Neural cell (in vitro differentiated cells): ENCODE results near the gene NKAIN2. TPM values are rescaled to one million over a fixed set of nuclear protein-coding genes. Genes with fewer than 3 reads are reported as not detected.

Source experiments
- H2AFZ ChIP-seq: fragments of 200-600, 300-800 bp; sonication (generic), shearing (Covaris generic); 2 replicates; pipeline ENCODE4 v1.6.0; 2014; ENCODE audit warnings: low read depth, mild to moderate bottlenecking, antibody characterized with exemption, low read length, moderate library complexity
- H3F3A ChIP-seq: fragments of 200-600 bp; shearing (Covaris generic); 2 replicates; pipeline ENCODE4 v1.6.1; 2016; ENCODE audit warnings: mild to moderate bottlenecking, moderate library complexity, mixed read lengths, antibody characterized with exemption, low read length; ENCODE audit not compliant: insufficient read depth, poor library complexity, severe bottlenecking
- H3K27ac ChIP-seq: fragments of 200-600, 300-800 bp; sonication (generic), shearing (Covaris generic); 2 replicates; pipeline ENCODE4 v1.5.1; 2014; ENCODE audit warnings: mild to moderate bottlenecking, low read length, moderate library complexity
- H3K27me3 ChIP-seq: fragments of 300-800, 200-600 bp; sonication (generic), shearing (Covaris generic); 2 replicates; pipeline ENCODE4 v1.6.0; 2014; ENCODE audit warnings: mild to moderate bottlenecking, low read depth, low read length, moderate library complexity; ENCODE audit not compliant: insufficient read depth
- H3K36me3 ChIP-seq: fragments of 300-800, 200-600 bp; sonication (generic), shearing (Covaris generic); 2 replicates; pipeline ENCODE4 v1.5.1; 2014; ENCODE audit warnings: mild to moderate bottlenecking, antibody characterized with exemption, low read length, moderate library complexity; ENCODE audit not compliant: insufficient read depth
- H3K4me2 ChIP-seq: fragments of 300-800, 200-600 bp; sonication (generic), shearing (Covaris generic); 2 replicates; pipeline ENCODE4 v1.6.0; 2014; ENCODE audit warnings: mild to moderate bottlenecking, low read length
- H3K4me3 ChIP-seq: fragments of 300-800, 200-600 bp; sonication (generic), shearing (Covaris generic); 2 replicates; pipeline ENCODE4 v1.5.1; 2014; ENCODE audit warnings: mild to moderate bottlenecking, low read length, moderate library complexity
- H3K79me2 ChIP-seq: fragments of 200-600 bp; shearing (Covaris generic); replicated peaks from 2 replicates; pipeline ENCODE4 v1.6.0; 2014; ENCODE audit warnings: mild to moderate bottlenecking, low read length, moderate library complexity; ENCODE audit not compliant: insufficient read depth
- H3K9ac ChIP-seq: fragments of 300-800, 200-600 bp; sonication (generic), shearing (Covaris generic); 2 replicates; pipeline ENCODE4 v1.6.1; 2016; ENCODE audit warnings: mild to moderate bottlenecking, low read length, mixed read lengths
- H3K9me2 ChIP-seq: fragments of 200-600 bp; shearing (Covaris generic); 2 replicates; pipeline ENCODE4 v1.6.1; 2016; ENCODE audit warnings: mild to moderate bottlenecking, low read length, mixed read lengths; ENCODE audit not compliant: insufficient read depth
- H3K9me3 ChIP-seq: fragments of 200-600, 300-800 bp; sonication (generic), shearing (Covaris generic); 2 replicates; pipeline ENCODE4 v1.6.1; 2016; ENCODE audit warnings: mild to moderate bottlenecking, mixed run types, low read length, moderate library complexity, mixed read lengths
- H4K20me1 ChIP-seq: fragments of 200-600 bp; shearing (Covaris generic); 2 replicates; pipeline ENCODE4 v1.6.1; 2016; ENCODE audit warnings: mild to moderate bottlenecking, mixed run types; ENCODE audit not compliant: insufficient read depth
- EP300 ChIP-seq: fragments of 450-650 bp; conservative IDR thresholded peaks from 2 replicates; pipeline ENCODE4 v1.6.1; 2014; ENCODE audit warnings: antibody characterized with exemption, mild to moderate bottlenecking, moderate library complexity; ENCODE audit not compliant: poor library complexity, severe bottlenecking
- EZH2 ChIP-seq: fragments of 200-600, 300-800 bp; shearing (Covaris generic), sonication (generic); IDR thresholded peaks from 2 replicates; pipeline ENCODE4 v1.6.1; 2014; ENCODE audit warnings: antibody characterized with exemption, low read length, borderline replicate concordance, mild to moderate bottlenecking; ENCODE audit not compliant: insufficient read depth, poor library complexity, severe bottlenecking
- MXI1 ChIP-seq: fragments of 450-650 bp; conservative IDR thresholded peaks from 2 replicates; pipeline ENCODE4 v1.6.1; 2014; ENCODE audit warnings: antibody characterized with exemption, mild to moderate bottlenecking; ENCODE audit not compliant: poor library complexity, severe bottlenecking
- POLR2AphosphoS5 ChIP-seq: IDR thresholded peaks from 2 replicates; pipeline ENCODE4 v1.6.1; 2012
- RAD21 ChIP-seq: fragments of 450-650 bp; conservative IDR thresholded peaks from 2 replicates; pipeline ENCODE4 v1.6.1; 2014; ENCODE audit warnings: antibody characterized with exemption, mild to moderate bottlenecking, moderate library complexity
- SMC3 ChIP-seq: fragments of 450-650 bp; conservative IDR thresholded peaks from 2 replicates; pipeline ENCODE4 v1.6.1; 2014; ENCODE audit warnings: antibody characterized with exemption, mild to moderate bottlenecking, moderate library complexity; ENCODE audit not compliant: poor library complexity
- TAF1 ChIP-seq: IDR thresholded peaks from 2 replicates; pipeline ENCODE4 v1.6.1; 2012; ENCODE audit warnings: low read depth
- polyA plus RNA-seq: library from polyadenylated mRNA; depleted of rRNA; stranded (reverse); fragments of >200 nt; gene quantifications from 2 replicates; pipeline ENCODE4 v1.2.3, GENCODE V29; 2014
- TF ChIP-seq, protein P1 (sequence below): IDR thresholded peaks from 2 replicates; pipeline ENCODE4 v1.6.1; 2012; ENCODE audit warnings: borderline replicate concordance
- TF ChIP-seq, protein P2 (sequence below): fragments of 450-650 bp; IDR thresholded peaks from 2 replicates; pipeline ENCODE4 v1.5.1; 2014; ENCODE audit warnings: antibody characterized with exemption, mild to moderate bottlenecking, moderate library complexity; ENCODE audit not compliant: poor library complexity, severe bottlenecking

Gene NKAIN2
- polyA plus RNA-seq, 1 donor from 2014 or later, result 23.2 TPM

DNA sequence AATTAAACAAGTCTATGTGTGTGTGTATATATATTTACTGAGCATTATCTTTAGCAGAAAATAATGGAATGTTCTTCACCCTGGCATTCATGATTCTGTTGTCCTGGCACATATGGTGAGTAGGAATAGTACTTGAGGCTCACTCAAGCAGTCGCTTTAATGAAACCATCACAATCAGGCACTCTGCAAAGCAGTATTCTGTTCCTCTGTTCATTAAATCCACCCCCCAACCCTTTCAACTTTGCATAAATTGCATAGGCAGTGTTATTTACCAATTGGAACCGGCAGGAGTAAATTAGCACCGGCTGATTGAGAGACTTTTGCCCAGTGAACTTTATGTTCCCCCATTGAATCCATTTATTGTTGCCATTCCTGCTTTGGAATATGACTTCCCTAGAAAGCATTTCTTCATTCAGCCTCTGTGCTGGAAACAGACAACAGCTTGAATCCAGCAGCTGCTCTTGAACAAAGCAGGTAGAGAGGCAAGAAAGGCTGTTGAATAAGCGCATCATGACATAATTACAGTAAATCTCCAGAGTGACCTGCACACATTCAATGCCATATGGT is 890.6 kb downstream of the NKAIN2 start:
- H3K9me2 ChIP-seq, result no peaks in the 10 kb centered on the region
- no peak overlapping the region for H3K4me2 ChIP-seq
- H3K9ac ChIP-seq, result no peak overlapping the region
- H3K27me3 ChIP-seq, result no peaks in the 10 kb centered on the region
- TF ChIP-seq RAD21, result no peak
- TF ChIP-seq, protein P1, sequence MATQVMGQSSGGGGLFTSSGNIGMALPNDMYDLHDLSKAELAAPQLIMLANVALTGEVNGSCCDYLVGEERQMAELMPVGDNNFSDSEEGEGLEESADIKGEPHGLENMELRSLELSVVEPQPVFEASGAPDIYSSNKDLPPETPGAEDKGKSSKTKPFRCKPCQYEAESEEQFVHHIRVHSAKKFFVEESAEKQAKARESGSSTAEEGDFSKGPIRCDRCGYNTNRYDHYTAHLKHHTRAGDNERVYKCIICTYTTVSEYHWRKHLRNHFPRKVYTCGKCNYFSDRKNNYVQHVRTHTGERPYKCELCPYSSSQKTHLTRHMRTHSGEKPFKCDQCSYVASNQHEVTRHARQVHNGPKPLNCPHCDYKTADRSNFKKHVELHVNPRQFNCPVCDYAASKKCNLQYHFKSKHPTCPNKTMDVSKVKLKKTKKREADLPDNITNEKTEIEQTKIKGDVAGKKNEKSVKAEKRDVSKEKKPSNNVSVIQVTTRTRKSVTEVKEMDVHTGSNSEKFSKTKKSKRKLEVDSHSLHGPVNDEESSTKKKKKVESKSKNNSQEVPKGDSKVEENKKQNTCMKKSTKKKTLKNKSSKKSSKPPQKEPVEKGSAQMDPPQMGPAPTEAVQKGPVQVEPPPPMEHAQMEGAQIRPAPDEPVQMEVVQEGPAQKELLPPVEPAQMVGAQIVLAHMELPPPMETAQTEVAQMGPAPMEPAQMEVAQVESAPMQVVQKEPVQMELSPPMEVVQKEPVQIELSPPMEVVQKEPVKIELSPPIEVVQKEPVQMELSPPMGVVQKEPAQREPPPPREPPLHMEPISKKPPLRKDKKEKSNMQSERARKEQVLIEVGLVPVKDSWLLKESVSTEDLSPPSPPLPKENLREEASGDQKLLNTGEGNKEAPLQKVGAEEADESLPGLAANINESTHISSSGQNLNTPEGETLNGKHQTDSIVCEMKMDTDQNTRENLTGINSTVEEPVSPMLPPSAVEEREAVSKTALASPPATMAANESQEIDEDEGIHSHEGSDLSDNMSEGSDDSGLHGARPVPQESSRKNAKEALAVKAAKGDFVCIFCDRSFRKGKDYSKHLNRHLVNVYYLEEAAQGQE, result no peak
- TF ChIP-seq POLR2AphosphoS5, result no peak
- H2AFZ ChIP-seq, result no peak overlapping the region
- no peaks in the 10 kb centered on the region for H4K20me1 ChIP-seq
- H3K36me3 ChIP-seq, result no peaks in the 10 kb centered on the region
- H3F3A ChIP-seq, result no peaks in the 10 kb centered on the region
- no peaks in the 10 kb centered on the region for H3K9me3 ChIP-seq
- H3K4me3 ChIP-seq, result no peak overlapping the region
- H3K27ac ChIP-seq, result no peak overlapping the region
- H3K79me2 ChIP-seq, result no peaks in the 10 kb centered on the region

DNA sequence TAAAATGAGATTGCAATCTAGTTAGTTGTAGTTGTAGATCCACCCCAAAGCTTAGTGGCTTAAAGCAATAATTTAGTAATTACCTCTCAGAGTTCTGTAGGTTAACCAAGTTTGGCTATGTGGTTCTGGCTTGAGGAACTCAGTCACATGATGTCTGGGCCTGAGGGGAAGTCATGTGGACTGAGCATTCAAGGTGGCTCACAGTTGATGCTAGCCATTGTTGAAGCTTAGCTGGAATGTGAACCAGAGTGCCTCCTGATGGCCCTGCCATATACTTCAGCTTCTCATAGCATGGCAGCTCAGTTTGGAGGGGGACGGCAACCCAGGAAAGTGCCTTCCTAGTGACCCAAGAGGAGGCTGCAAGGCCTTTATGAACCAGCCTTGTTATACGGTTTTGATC is 895.4 kb downstream of the NKAIN2 start:
- Histone ChIP-seq H3K9ac (no peak overlapping the region), H3K36me3 (no peaks in the 10 kb centered on the region), H3K27ac (no peak overlapping the region), H4K20me1 (no peaks in the 10 kb centered on the region), H3K9me2 (no peaks in the 10 kb centered on the region), H3K79me2 (no peaks in the 10 kb centered on the region), H2AFZ (no peak overlapping the region), H3K27me3 (no peaks in the 10 kb centered on the region), H3F3A (no peaks in the 10 kb centered on the region), H3K4me3 (no peak overlapping the region), H3K9me3 (no peaks in the 10 kb centered on the region), H3K4me2 (no peak overlapping the region)
- TF ChIP-seq, protein P1, result no peak
- TF ChIP-seq POLR2AphosphoS5, result no peak
- no peak for TF ChIP-seq SMC3
- TF ChIP-seq MXI1, result no peak
- no peak for TF ChIP-seq EZH2
- TF ChIP-seq TAF1, result no peak
- TF ChIP-seq, protein P2, sequence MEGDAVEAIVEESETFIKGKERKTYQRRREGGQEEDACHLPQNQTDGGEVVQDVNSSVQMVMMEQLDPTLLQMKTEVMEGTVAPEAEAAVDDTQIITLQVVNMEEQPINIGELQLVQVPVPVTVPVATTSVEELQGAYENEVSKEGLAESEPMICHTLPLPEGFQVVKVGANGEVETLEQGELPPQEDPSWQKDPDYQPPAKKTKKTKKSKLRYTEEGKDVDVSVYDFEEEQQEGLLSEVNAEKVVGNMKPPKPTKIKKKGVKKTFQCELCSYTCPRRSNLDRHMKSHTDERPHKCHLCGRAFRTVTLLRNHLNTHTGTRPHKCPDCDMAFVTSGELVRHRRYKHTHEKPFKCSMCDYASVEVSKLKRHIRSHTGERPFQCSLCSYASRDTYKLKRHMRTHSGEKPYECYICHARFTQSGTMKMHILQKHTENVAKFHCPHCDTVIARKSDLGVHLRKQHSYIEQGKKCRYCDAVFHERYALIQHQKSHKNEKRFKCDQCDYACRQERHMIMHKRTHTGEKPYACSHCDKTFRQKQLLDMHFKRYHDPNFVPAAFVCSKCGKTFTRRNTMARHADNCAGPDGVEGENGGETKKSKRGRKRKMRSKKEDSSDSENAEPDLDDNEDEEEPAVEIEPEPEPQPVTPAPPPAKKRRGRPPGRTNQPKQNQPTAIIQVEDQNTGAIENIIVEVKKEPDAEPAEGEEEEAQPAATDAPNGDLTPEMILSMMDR, result no peak
- TF ChIP-seq EP300, result no peak
- TF ChIP-seq RAD21, result no peak
